ENCODE data around the gene SCARB1. TPM values are rescaled to one million over a fixed set of nuclear protein-coding genes. Genes with fewer than 3 reads are reported as not detected.

SCARB1 gene
- total RNA-seq, 1 donor from 2014 or later: 5.2 TPM

DNA sequence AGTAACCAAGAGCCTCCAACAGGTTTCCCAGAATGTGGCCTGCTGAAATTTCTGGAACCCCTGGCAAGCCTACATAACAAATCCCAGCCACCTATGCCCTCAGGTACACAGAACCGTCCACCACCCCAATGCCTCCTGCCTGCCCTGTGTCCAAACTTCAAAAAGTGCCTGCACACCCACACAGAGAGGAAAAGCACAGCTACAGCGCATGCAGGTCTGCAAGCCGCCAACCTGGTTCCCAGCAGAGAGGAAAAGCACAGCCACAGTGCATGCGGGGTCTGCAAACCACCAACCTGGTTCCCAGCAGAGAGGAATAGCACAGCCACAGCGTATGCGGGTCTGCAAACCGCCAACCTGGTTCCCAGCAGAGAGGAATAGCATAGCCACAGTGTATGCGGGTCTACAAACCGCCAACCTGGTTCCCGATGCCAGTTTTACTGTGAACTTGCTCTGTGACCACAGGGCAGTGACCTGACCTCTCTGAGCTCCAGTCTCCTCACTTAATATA is 113.5 kb downstream of the SCARB1 start:
- Histone ChIP-seq H3K36me3 (ENCODE audit: control insufficient read depth in 3 of 3, insufficient read depth in 3 of 3, low read length in 3 of 3) (no peaks in the 10 kb centered on the region), H3K9me3 (ENCODE audit: control insufficient read depth in 3 of 3, low read length in 3 of 3) (no peaks in the 10 kb centered on the region), H3K4me1 (ENCODE audit: control insufficient read depth in 3 of 3, insufficient read depth in 3 of 3, low read length in 3 of 3) (peaks cover 34 to 53% (median 41%) of the 10 kb centered on the region in 3 donors), H3K27ac (ENCODE audit: low read depth, low read length) (no peak overlapping the region), H3K27me3 (ENCODE audit: control insufficient read depth in 3 of 3, insufficient read depth in 3 of 3, low read length in 3 of 3) (no peaks in the 10 kb centered on the region), H3K9ac (ENCODE audit: low read depth in 1 of 3, low read length in 3 of 3) (no peak overlapping the region), H3K4me3 (ENCODE audit: low read length in 3 of 3) (no peak overlapping the region)

DNA sequence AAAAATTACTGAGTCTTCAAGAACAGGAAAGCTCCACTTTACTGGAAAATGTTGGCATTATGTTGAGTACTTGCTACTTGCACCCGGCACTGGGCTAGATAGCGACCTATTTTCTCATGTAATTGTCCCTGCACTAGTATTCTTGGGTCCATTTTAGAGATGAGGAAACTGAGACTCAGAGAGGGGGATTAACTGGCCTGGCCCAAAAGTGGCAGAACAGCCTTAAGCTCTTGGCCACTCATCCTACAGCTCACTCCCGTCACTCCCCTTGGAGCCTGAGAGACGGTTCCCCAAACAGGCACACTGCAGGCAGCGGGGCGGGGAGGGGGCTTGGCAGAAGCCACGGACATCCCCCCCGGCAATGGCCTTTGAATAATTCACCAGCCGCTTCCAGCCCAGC is 113.9 kb downstream of the SCARB1 start:
- no peaks in the 10 kb centered on the region for H3K9me3 ChIP-seq (ENCODE audit: control insufficient read depth in 3 of 3, low read length in 3 of 3)
- H3K36me3 ChIP-seq (ENCODE audit: control insufficient read depth in 3 of 3, insufficient read depth in 3 of 3, low read length in 3 of 3): no peaks in the 10 kb centered on the region
- peaks cover 32 to 49% (median 39%) of the 10 kb centered on the region in 3 donors for H3K4me1 ChIP-seq (ENCODE audit: control insufficient read depth in 3 of 3, insufficient read depth in 3 of 3, low read length in 3 of 3)
- H3K9ac ChIP-seq (ENCODE audit: low read depth in 1 of 3, low read length in 3 of 3): no peak overlapping the region
- H3K27me3 ChIP-seq (ENCODE audit: control insufficient read depth in 3 of 3, insufficient read depth in 3 of 3, low read length in 3 of 3): no peaks in the 10 kb centered on the region
- H3K27ac ChIP-seq (ENCODE audit: low read depth, low read length): no peak overlapping the region
- no peak overlapping the region for H3K4me3 ChIP-seq (ENCODE audit: low read length in 3 of 3)

DNA sequence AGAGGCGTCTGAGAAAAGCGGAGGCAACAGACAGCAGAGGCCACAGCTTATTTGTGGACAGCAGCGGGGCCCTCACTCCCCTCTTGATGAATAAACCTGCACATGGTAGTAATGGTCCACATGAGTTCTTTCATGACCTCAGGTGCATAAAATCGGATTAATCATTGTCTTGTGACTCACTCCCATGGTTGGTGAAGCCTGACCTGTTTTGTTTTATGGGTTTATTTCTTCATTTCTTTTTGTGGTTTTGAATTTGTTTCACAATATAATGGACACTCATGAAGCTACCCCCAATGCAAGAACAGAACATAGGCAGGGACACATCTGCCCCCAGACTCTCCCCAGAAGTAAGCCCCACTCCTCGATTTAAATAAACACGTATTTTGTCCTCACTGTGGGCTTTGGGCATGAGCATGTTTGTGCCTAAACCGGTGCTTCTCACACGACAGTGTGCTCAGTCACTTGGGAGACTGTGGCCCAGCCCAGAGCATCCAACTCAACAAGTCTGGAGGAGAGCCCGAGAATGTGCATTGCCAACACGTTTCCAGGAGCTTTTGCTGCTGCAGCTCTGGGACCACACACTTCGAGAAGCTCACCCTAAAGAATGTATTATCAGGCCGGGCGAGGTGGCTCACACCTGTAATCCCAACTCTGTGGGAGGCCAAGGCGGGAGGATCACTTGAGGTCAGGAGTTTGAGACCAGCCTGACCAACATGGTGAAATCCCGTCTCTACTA is 116.1 kb downstream of the SCARB1 start:
- Histone ChIP-seq H3K27me3 (ENCODE audit: control insufficient read depth in 3 of 3, insufficient read depth in 3 of 3, low read length in 3 of 3) (no peaks in the 10 kb centered on the region), H3K36me3 (ENCODE audit: control insufficient read depth in 3 of 3, insufficient read depth in 3 of 3, low read length in 3 of 3) (no peaks in the 10 kb centered on the region), H3K9ac (ENCODE audit: low read depth in 1 of 3, low read length in 3 of 3) (peak overlapping the region in 1 of 3 donors; percentile 45), H3K4me3 (ENCODE audit: low read length in 3 of 3) (no peak overlapping the region), H3K27ac (ENCODE audit: low read depth, low read length) (peak overlapping the region; percentile 87), H3K4me1 (ENCODE audit: control insufficient read depth in 3 of 3, insufficient read depth in 3 of 3, low read length in 3 of 3) (peaks cover 27 to 40% (median 28%) of the 10 kb centered on the region in 3 donors), H3K9me3 (ENCODE audit: control insufficient read depth in 3 of 3, low read length in 3 of 3) (no peaks in the 10 kb centered on the region)

DNA sequence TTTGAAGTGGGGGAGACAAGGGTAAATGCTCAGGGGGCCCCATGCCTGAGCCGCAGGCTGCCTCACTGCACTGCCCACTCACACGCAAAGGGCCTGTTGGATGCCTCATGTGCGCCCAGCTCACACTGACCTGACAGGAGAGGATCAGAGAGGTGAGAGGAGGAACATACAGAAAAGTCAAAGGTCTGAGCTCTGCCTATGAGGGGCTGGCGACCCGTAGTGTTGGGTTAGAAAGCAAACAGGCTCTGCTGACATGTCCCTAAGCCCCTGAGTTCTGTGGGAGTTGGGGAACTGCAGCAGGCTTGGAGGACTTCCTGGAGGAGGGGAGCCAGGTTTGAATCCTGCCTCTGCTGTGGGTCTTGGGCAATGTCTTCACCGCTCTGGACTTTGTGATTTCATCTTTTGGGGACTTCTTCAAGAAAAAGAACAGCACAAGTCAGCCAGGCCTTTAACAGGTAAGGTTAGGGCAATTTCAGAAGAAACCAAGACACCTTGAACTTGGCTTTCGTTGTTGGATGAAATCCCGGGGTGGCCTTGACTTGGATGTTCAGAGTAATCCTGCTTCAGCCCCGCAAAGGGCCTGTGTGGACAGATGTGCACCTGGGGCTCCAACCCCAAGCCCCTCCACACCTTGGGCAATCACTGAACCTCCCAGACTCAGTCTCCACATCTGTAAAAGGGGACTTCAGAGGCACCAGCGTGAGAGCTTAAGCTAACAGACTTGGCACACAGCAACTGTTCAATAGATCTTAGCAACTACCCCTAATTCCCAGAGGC is 116.8 kb downstream of the SCARB1 start:
- Histone ChIP-seq H3K4me3 (ENCODE audit: low read length in 3 of 3) (no peak overlapping the region), H3K36me3 (ENCODE audit: control insufficient read depth in 3 of 3, insufficient read depth in 3 of 3, low read length in 3 of 3) (no peaks in the 10 kb centered on the region), H3K9me3 (ENCODE audit: control insufficient read depth in 3 of 3, low read length in 3 of 3) (no peaks in the 10 kb centered on the region), H3K9ac (ENCODE audit: low read depth in 1 of 3, low read length in 3 of 3) (peak overlapping the region in 1 of 3 donors; percentile 45), H3K27ac (ENCODE audit: low read depth, low read length) (peak overlapping the region; percentile 87), H3K27me3 (ENCODE audit: control insufficient read depth in 3 of 3, insufficient read depth in 3 of 3, low read length in 3 of 3) (no peaks in the 10 kb centered on the region), H3K4me1 (ENCODE audit: control insufficient read depth in 3 of 3, insufficient read depth in 3 of 3, low read length in 3 of 3) (peaks cover 22 to 40% (median 29%) of the 10 kb centered on the region in 3 donors)

DNA sequence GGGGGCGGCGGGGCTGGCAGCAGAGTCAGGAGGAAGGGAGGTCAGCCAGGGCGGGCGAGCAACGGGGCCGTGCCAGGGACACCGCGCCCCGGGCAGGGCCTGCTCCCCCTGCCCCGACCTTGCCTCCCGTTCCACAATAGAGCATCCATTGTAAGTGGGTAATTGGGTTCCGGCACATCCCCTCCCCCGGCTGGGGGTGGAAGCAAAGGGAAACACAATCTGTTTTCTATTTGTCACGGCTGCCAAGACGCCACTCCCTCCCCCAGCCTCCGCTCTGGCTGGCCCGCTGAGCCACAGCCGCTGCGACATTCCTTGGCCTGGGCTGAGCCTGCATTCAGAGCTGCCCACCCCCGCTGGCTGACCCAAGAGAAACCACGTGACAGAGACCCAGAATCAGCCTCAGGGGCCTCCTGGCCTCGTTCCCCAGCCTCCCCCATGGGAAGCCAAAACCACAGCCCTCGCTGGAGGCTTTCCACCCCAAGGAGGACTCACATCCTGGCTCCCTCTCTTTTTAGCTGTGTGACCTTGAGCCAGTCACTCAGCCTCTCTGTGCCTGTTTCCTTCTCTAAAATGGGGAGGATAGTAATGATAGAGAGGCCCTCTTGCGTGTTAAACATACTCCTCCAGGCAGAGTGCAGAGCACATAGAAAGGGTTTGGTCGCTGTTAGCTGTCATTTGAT is 117.6 kb downstream of the SCARB1 start:
- H3K27ac ChIP-seq (ENCODE audit: low read depth, low read length): peak overlapping the region; percentile 87
- no peaks in the 10 kb centered on the region for H3K36me3 ChIP-seq (ENCODE audit: control insufficient read depth in 3 of 3, insufficient read depth in 3 of 3, low read length in 3 of 3)
- H3K4me1 ChIP-seq (ENCODE audit: control insufficient read depth in 3 of 3, insufficient read depth in 3 of 3, low read length in 3 of 3): peaks cover 21 to 42% (median 32%) of the 10 kb centered on the region in 3 donors
- no peaks in the 10 kb centered on the region for H3K27me3 ChIP-seq (ENCODE audit: control insufficient read depth in 3 of 3, insufficient read depth in 3 of 3, low read length in 3 of 3)
- peak overlapping the region; percentile 5 to 34 (median 24) for H3K9ac ChIP-seq (ENCODE audit: low read depth in 1 of 3, low read length in 3 of 3)
- no peaks in the 10 kb centered on the region for H3K9me3 ChIP-seq (ENCODE audit: control insufficient read depth in 3 of 3, low read length in 3 of 3)
- H3K4me3 ChIP-seq (ENCODE audit: low read length in 3 of 3): peak overlapping the region in 2 of 3 donors; percentile 22 to 25

DNA sequence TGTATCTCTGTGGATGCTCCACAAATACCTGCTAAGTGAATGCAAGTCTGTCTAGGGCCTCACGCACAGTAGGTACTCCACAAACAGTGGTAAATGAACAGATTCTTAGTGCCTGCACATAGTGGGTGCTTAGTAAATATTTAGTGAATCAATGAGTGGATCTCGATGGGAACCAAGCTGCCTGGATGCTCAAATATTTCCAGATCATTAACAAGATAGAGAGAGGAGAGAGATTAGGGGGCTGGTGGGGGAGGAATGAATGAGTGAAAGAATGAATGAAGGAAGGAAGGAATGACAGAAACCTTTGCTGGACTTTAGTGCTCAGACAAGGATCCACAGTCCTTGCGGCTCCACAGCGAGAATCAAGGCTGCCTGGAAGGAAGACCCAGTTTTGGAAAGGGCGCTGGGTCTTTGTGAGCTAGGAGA is 118.2 kb downstream of the SCARB1 start:
- H3K4me3 ChIP-seq (ENCODE audit: low read length in 3 of 3): peak overlapping the region in 1 of 3 donors; percentile 22
- H3K27ac ChIP-seq (ENCODE audit: low read depth, low read length): peak overlapping the region; percentile 87
- peak overlapping the region; percentile 5 to 34 (median 24) for H3K9ac ChIP-seq (ENCODE audit: low read depth in 1 of 3, low read length in 3 of 3)
- H3K4me1 ChIP-seq (ENCODE audit: control insufficient read depth in 3 of 3, insufficient read depth in 3 of 3, low read length in 3 of 3): peaks cover 27 to 44% (median 37%) of the 10 kb centered on the region in 3 donors
- H3K9me3 ChIP-seq (ENCODE audit: control insufficient read depth in 3 of 3, low read length in 3 of 3): no peaks in the 10 kb centered on the region
- no peaks in the 10 kb centered on the region for H3K36me3 ChIP-seq (ENCODE audit: control insufficient read depth in 3 of 3, insufficient read depth in 3 of 3, low read length in 3 of 3)
- no peaks in the 10 kb centered on the region for H3K27me3 ChIP-seq (ENCODE audit: control insufficient read depth in 3 of 3, insufficient read depth in 3 of 3, low read length in 3 of 3)

DNA sequence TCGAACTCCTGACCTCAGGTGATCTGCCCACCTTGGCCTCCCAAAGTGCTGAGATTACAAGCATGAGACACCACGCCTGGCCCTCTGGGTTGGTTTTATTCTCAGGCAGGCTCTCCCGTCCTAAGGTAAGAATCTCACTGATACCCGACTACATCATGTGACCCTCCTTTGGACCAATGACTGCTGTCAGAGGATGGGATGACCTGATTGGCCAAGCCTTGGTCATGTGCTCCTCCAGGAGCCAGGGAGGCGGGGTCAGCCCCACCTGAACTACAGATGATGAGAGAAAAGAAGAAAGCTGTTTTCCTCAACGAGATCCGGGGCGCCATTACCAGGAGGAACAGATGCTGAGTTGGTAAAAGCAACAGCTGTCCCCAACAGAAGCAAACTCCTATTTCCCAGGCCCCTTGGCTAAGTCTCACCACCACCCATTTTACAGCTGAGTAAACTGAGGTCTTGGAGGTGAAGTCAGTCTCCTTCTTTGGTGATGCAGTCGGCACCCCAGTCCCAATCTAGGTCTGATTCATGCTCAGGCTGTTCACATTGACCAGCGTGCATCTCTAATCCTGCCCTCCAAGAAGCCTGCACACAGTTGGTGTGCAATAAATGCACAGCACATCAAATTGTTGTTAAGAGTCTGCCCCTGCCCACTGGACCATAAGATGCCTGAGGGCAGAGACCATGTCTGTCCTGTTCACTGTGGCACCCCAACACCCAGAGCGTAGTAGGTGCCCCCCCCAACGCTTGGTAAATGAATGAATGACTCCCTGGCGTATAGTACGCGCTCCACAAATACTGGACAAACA is 118.8 kb downstream of the SCARB1 start:
- peak overlapping the region in 1 of 3 donors; percentile 10 for H3K9ac ChIP-seq (ENCODE audit: low read depth in 1 of 3, low read length in 3 of 3)
- no peaks in the 10 kb centered on the region for H3K36me3 ChIP-seq (ENCODE audit: control insufficient read depth in 3 of 3, insufficient read depth in 3 of 3, low read length in 3 of 3)
- H3K27me3 ChIP-seq (ENCODE audit: control insufficient read depth in 3 of 3, insufficient read depth in 3 of 3, low read length in 3 of 3): no peaks in the 10 kb centered on the region
- H3K9me3 ChIP-seq (ENCODE audit: control insufficient read depth in 3 of 3, low read length in 3 of 3): no peaks in the 10 kb centered on the region
- peaks cover 27 to 48% (median 38%) of the 10 kb centered on the region in 3 donors for H3K4me1 ChIP-seq (ENCODE audit: control insufficient read depth in 3 of 3, insufficient read depth in 3 of 3, low read length in 3 of 3)
- H3K27ac ChIP-seq (ENCODE audit: low read depth, low read length): peak overlapping the region; percentile 87
- no peak overlapping the region for H3K4me3 ChIP-seq (ENCODE audit: low read length in 3 of 3)

DNA sequence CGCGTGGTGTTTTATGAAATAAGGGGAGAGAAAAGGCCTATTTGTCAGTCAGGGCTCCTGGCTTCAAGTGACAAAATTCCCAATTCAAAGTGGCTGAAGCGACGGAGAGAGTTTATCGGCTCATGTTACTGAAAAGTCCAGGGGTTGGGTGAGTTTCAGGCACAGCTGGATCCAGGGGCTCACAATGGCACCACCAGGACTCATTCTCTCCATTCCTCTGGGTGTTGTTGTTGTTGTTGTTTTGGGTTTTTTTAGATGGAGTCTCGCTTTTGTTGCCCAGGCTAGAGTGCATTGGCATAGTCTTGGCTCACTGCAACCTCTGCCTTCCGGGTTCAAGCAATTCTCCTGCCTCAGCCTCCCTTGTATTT is 119.4 kb downstream of the SCARB1 start:
- no peaks in the 10 kb centered on the region for H3K27me3 ChIP-seq (ENCODE audit: control insufficient read depth in 3 of 3, insufficient read depth in 3 of 3, low read length in 3 of 3)
- H3K9me3 ChIP-seq (ENCODE audit: control insufficient read depth in 3 of 3, low read length in 3 of 3): no peaks in the 10 kb centered on the region
- no peak overlapping the region for H3K4me3 ChIP-seq (ENCODE audit: low read length in 3 of 3)
- H3K4me1 ChIP-seq (ENCODE audit: control insufficient read depth in 3 of 3, insufficient read depth in 3 of 3, low read length in 3 of 3): peaks cover 27 to 49% (median 38%) of the 10 kb centered on the region in 3 donors
- H3K27ac ChIP-seq (ENCODE audit: low read depth, low read length): peak overlapping the region; percentile 21
- H3K36me3 ChIP-seq (ENCODE audit: control insufficient read depth in 3 of 3, insufficient read depth in 3 of 3, low read length in 3 of 3): no peaks in the 10 kb centered on the region
- H3K9ac ChIP-seq (ENCODE audit: low read depth in 1 of 3, low read length in 3 of 3): peak overlapping the region in 1 of 3 donors; percentile 10
